ENCODE data around the gene H2BK1. TPM values are rescaled to one million over a fixed set of nuclear protein-coding genes. Genes with fewer than 3 reads are reported as not detected.
A peak's percentile ranks its signal among the peaks of the same experiment; 100 is the strongest.

H2BK1 gene
- total and polyA plus RNA-seq, 2 experiments from 2014 or later: not detected

GRCh38 chr7:151225948-151226510 lies 15.7 kb upstream of the H2BK1 start:
- no peak for TF ChIP-seq CTCF (IDR thresholded peaks at IDR 0.05; ENCODE audit: low read depth, low read length)
- no peak for DNase-seq (ENCODE audit: low read depth in 1 of 2, low spot score in 1 of 2)
- Histone ChIP-seq H3K27me3 (no peaks in the 10 kb centered on the region), H3K36me3 (peaks cover 28% of the 10 kb centered on the region), H3K27ac (no peak overlapping the region), H3K9me3 (ENCODE audit: low read depth) (no peaks in the 10 kb centered on the region), H3K4me3 (peak overlapping the region; percentile 92), H3K4me1 (ENCODE audit: low read depth) (peaks cover 14% of the 10 kb centered on the region)

GRCh38 chr7:151223728-151224127 lies 13.4 kb upstream of the H2BK1 start:
- DNase-seq (ENCODE audit: low read depth in 1 of 2, low spot score in 1 of 2): no peak
- peaks cover 14% of the 10 kb centered on the region for H3K4me1 ChIP-seq (ENCODE audit: low read depth)
- no peak overlapping the region for H3K27ac ChIP-seq
- H3K9me3 ChIP-seq (ENCODE audit: low read depth): no peaks in the 10 kb centered on the region
- no peaks in the 10 kb centered on the region for H3K27me3 ChIP-seq
- no peak for TF ChIP-seq CTCF (IDR thresholded peaks at IDR 0.05; ENCODE audit: low read depth, low read length)
- H3K4me3 ChIP-seq: no peak overlapping the region
- H3K36me3 ChIP-seq: peaks cover 41% of the 10 kb centered on the region

GRCh38 chr7:151218170-151218569 lies 7.9 kb upstream of the H2BK1 start:
- no peak for TF ChIP-seq CTCF (IDR thresholded peaks at IDR 0.05; ENCODE audit: low read depth, low read length)
- no peaks in the 10 kb centered on the region for H3K4me1 ChIP-seq (ENCODE audit: low read depth)
- H3K4me3 ChIP-seq: no peak overlapping the region
- H3K36me3 ChIP-seq: peaks cover 69% of the 10 kb centered on the region
- no peak for DNase-seq (ENCODE audit: low read depth in 1 of 2, low spot score in 1 of 2)
- H3K27me3 ChIP-seq: no peaks in the 10 kb centered on the region
- no peaks in the 10 kb centered on the region for H3K9me3 ChIP-seq (ENCODE audit: low read depth)
- H3K27ac ChIP-seq: no peak overlapping the region

GRCh38 chr7:151215396-151215795 lies 5.1 kb upstream of the H2BK1 start:
- Histone ChIP-seq H3K4me1 (ENCODE audit: low read depth) (no peaks in the 10 kb centered on the region), H3K27me3 (no peaks in the 10 kb centered on the region), H3K9me3 (ENCODE audit: low read depth) (no peaks in the 10 kb centered on the region), H3K27ac (no peak overlapping the region), H3K36me3 (peaks cover 52% of the 10 kb centered on the region), H3K4me3 (no peak overlapping the region)
- DNase-seq (ENCODE audit: low read depth in 1 of 2, low spot score in 1 of 2): no peak
- TF ChIP-seq CTCF (IDR thresholded peaks at IDR 0.05; ENCODE audit: low read depth, low read length): no peak

- H3K4me3 ChIP-seq: no peak overlapping the region
- H3K27me3 ChIP-seq: no peaks in the 10 kb centered on the region
- H3K36me3 ChIP-seq: peaks cover 45% of the 10 kb centered on the region
- no peak for DNase-seq (ENCODE audit: low read depth in 1 of 2, low spot score in 1 of 2)
- no peaks in the 10 kb centered on the region for H3K9me3 ChIP-seq (ENCODE audit: low read depth)
- no peaks in the 10 kb centered on the region for H3K4me1 ChIP-seq (ENCODE audit: low read depth)
- TF ChIP-seq CTCF (IDR thresholded peaks at IDR 0.05; ENCODE audit: low read depth, low read length): no peak
- H3K27ac ChIP-seq: no peak overlapping the region
Measured at GRCh38 chr7:151213826-151214225, 3.5 kb upstream of the H2BK1 start.
